HG02623 (cell line): ENCODE results near the gene MYL9.
"Not testable (repeated sequence)": the region's sequence is repeated elsewhere in the genome, so short reads cannot be mapped to it uniquely, and the experiment has no call there.

Source experiments
- ATAC-seq: cut with Tn5 transposase; IDR thresholded peaks from one replicate; pipeline ENCODE4 v1.9.1; 2021; ENCODE audit warnings: moderate library complexity; ENCODE audit not compliant: unreplicated experiment

The MYL9 gene

GRCh38 chr20:36541227-36541767, at the start of gene MYL9:
Gene MYL9 (plus strand): TSS chr20:36541519. CDS start chr20:36544885, 3,366 bp downstream.
- ATAC-seq, result no peak

DNA sequence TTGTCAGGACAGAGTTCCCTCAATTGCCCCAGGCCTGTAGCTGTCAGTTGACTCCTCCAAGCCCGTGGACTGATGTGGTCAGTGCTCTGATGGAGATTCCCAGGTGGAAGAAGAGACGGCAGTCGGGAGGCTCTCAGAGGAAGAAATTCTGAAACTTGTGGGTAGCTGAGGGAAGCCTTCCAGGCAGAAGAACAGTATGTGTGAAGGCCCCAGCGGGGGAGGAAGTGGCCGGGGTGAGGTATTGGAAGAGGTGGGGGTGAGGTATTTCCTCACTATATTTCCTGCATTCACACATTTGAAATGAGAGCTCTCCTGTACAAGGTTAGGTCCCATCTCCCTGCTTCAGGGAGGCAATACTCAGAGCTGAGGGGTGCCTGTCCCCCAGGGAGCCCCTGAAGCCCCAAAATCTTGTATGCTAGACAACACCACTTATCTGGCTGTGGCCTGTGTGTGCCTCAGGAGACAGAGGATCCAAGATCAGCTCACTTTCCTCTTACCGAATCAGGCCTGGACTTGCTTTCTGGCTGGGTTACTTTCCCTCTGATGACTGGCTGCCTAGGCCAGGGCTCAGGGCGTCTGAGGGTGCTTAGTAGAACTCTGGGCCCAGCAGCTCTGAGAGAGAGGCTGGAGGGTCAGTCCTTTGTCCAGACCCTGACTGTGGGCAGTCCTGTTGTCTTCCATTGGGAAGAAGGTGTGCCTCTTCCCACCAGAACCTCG, 49.3 kb upstream of the MYL9 start:
- ATAC-seq, result no peak

GRCh38 chr20:36493051-36493800, 48.1 kb upstream of the MYL9 start:
- no peak for ATAC-seq

DNA sequence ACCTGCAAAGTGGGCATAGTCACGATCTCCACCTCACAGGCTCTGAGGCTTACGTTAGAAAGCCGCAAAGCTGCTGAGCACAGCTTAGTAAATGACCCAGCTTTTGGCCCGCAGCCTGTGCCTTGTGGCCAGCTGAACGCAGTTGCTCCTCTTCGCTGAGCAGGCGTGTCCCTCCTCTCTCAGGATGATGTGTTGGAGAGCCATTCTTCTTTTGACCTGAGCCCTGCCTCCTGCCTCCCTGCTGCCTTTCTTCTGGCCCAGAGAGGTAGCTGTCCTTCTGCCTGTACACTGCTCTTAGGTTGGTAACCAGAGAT, 47.6 kb upstream of the MYL9 start:
- ATAC-seq, result no peak

GRCh38 chr20:36496707-36497669, 44.3 kb upstream of the MYL9 start:
- ATAC-seq, result no peak

DNA sequence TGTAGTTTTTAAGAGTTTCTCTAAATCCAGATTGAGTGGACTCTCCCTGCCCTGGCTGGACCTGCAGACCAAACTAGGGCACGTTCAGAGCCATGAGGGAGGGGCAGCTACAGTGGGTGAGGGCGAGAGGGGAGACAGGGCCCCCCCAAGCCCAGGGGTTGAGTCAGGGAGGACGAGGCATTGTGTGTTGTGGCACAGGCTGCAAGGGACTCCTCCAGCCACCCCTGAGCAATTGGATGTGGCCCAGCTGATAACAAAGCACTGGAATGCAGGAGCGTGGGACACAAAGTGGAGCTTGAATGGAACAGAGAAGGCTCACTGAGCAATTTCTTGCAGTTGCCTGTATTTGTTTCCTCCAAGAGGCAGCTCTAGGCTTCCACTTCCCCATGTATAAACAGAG, 43.5 kb upstream of the MYL9 start:
- ATAC-seq, result no peak

- no peak for ATAC-seq
These were observed 42.7 kb upstream of the MYL9 start for GRCh38 chr20:36498386-36499179.

GRCh38 chr20:36499211-36499610, 42.1 kb upstream of the MYL9 start:
- ATAC-seq, result no peak

DNA sequence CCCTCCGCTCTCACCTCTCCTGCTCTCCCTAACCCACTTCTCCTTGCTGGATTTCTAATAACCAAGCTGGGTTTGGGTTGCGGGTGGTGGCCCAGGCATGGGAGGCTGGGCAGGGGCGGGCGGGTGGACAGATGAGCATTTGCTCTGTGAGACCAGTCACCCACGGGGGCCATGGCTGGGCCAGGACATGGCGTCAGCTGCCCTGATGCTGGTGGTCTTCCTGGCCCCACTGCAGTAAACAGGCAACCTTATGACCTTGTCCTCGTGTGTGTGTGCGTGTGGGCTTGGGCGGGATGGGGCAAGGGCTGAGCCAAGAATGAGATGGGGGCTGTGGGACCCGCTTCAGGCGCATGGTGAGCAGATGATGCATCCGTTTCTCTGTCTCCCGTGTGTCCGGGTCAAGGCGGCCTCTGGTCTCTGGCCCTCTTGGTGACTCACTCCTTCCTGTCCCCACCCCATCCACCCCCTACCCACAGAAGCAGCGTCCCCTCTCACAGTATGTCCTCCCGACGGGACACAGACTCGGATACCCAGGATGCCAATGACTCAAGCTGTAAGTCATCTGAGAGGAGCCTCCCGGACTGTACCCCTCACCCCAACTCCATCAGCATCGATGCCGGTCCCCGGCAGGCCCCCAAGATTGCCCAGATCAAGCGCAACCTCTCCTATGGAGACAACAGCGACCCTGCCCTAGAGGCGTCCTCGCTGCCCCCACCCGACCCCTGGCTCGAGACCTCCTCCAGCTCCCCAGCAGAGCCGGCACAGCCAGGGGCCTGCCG, 41.4 kb upstream of the MYL9 start:
- ATAC-seq, result no peak

DNA sequence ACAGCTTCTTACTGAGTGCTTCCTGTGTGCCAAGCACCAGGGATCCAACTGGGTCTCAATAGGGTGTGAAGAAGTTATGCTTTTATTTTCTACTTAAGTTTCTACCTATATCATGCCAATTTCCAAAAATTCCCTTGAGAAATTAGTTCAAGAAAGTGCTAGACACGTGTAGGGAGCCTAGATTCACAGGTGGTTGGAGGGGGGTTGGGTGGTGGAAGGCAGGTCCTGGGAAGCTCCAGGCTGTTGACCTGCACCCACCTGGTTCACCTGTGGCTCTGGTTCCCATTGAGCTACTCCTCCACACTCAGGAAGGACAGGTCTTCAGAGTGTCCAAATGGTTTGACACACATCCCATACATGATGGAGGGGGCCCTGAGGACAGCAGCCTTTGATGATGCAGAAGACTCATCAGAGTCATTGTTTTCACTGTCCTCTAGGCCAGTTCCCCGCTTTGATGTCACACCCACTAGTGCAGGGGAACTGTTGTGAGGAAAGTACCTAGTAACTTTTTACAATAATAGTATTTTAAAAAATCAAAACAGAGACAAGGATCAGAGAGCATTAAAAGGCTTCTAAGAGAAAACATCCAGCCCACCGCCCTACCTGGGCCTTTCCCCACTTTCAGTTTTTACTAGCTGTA, 39.8 kb upstream of the MYL9 start:
- no peak for ATAC-seq

DNA sequence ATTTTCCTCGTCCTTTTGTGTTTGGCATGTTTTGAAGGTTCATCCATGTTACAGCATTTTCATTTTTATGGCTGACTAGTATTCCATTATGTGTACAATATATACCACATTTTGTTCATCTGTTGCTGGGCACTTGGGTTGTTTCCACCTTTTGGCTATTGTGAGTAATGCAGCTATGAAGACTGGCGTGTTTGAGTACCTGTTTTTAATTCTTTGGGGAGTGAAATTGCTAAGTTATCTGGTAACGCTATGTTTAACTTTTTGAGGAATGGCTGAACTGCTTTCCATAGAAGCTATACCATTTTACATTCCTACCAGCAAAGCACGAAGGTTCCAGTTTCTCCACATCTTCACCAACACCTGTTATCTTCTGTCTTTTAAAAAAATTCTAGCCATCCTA, 37.0 kb upstream of the MYL9 start:
- no peak for ATAC-seq

GRCh38 chr20:36506253-36506652, 35.1 kb upstream of the MYL9 start:
- no peak for ATAC-seq

DNA sequence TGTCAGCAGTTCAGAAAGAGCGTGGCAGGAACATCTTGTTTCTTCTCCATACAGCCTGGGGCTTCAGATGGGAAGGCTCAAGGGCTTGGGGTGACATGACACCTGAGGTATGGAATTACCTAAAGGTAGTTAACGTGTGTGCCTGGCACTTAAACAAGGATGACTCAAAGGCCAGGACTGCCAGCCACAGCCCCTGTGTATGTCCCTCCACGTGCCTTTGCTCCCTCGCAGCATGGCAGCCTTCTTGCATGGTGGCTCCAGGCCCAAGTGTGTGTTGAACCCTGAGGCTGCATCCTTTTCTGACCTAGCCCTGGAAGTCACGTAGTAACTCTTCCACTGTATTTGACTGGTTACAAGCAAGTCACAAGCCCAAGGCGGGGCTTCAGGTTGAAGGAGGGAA, 33.6 kb upstream of the MYL9 start:
- no peak for ATAC-seq

- ATAC-seq, result no peak
These were observed 22.2 kb upstream of the MYL9 start for GRCh38 chr20:36519012-36519719.

GRCh38 chr20:36519944-36520343, 21.4 kb upstream of the MYL9 start:
- no peak for ATAC-seq

DNA sequence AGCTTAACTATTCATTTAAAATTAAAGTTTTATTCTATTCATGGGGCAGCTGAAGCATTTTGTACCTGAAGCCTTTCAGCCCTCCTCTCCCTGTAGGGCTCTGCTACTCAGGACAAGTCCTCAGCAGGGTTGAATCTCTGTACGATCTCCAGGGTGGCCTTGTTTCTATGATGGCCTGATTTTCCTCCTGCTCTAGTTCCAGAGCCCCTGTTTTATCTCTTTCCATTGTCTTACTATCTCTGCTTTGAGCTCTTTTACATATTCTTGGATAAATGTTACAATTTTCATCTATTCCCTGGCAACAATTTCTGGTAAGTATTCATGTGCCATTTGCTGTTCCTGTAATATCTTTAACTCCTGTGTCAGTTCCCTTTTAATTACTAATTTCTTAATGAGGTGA, 19.8 kb upstream of the MYL9 start:
- no peak for ATAC-seq

DNA sequence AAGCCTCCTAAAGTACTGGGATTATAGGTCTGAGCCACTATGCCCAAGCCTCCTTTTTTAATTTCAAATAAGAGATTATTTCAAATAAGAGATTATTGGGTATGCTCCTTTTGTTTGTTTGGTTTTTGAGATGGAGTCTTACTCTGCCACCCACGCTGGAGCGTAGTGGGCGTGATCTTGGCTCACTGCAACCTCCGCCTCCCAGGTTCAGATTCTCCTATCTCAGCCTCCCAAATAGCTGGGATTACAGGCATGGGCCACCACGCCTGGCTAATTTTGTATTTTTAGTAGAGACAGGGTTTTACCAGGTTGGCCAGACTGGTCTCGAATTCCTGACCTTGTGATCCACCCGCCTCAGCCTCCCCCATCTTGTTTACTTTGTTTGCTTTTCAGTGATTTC, 18.9 kb upstream of the MYL9 start:
- ATAC-seq, result not testable (repeated sequence)

DNA sequence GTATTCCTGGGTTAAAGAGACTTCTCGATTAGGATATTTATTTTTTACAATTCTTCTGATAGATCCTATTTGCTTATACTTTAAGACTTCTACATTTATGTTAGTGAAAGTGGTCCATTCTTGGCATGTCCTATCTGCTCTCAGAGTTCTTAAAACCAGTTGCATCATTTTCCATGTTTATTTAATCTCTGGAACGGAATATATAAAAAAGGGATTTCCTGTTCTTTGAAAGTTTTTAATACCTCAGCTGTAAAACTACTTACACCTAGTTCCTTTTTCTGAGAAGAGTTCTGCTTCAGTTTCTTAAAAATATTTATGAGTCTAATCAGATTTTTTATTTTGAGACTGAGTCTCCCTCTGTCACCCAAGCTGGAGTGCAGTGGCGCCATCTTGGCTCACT, 18.0 kb upstream of the MYL9 start:
- no peak for ATAC-seq
